OCI-LY3 (cell line): Measurements from ENCODE around the gene THRB.

ENCODE experiments used
- H2AFZ ChIP-seq: fragments of 200-600, 300-600 bp; shearing (Covaris generic); 2 replicates; pipeline ENCODE4 v1.6.0; 2014; ENCODE audit warnings: antibody characterized with exemption, low read depth, low read length
- H3K27ac ChIP-seq: fragments of 200-600, 300-600 bp; sonication (generic); 2 replicates; pipeline ENCODE4 v1.5.1; 2014; ENCODE audit warnings: mild to moderate bottlenecking, low read length, moderate library complexity, mixed read lengths
- H3K27me3 ChIP-seq: fragments of 200-600, 300-600 bp; sonication (generic); 2 replicates; pipeline ENCODE4 v1.6.1; 2014; ENCODE audit warnings: low read depth, low read length, mixed read lengths
- H3K36me3 ChIP-seq: fragments of 200-600, 300-600 bp; sonication (generic); replicated peaks from 2 replicates; pipeline ENCODE3; 2014; ENCODE audit warnings: low read depth, low read length, mixed read lengths
- H3K4me1 ChIP-seq: fragments of 300-600, 200-600 bp; sonication (generic); 2 replicates; pipeline ENCODE4 v1.6.1; 2014; ENCODE audit warnings: low read length, mixed read lengths
- H3K4me2 ChIP-seq: fragments of 200-600, 300-600 bp; sonication (generic); 2 replicates; pipeline ENCODE4 v1.6.1; 2014; ENCODE audit warnings: low read length, mixed read lengths
- H3K4me3 ChIP-seq: fragments of 300-600, 200-600 bp; sonication (generic); 2 replicates; pipeline ENCODE4 v1.5.1; 2014; ENCODE audit warnings: antibody characterized with exemption, mild to moderate bottlenecking, low read length, moderate library complexity
- H3K79me2 ChIP-seq: fragments of 300-600, 200-600 bp; shearing (Covaris generic); 2 replicates; pipeline ENCODE4 v1.6.1; 2014; ENCODE audit warnings: mild to moderate bottlenecking, low read length, mixed read lengths
- H3K9ac ChIP-seq: fragments of 300-600, 200-600 bp; shearing (Covaris generic); 2 replicates; pipeline ENCODE4 v1.6.0; 2014; ENCODE audit warnings: mild to moderate bottlenecking, low read length, moderate library complexity
- H3K9me3 ChIP-seq: fragments of 200-600, 300-600 bp; shearing (Covaris generic); 2 replicates; pipeline ENCODE4 v1.6.1; 2014; ENCODE audit warnings: low read length, mixed read lengths; ENCODE audit not compliant: insufficient read depth
- H4K20me1 ChIP-seq: fragments of 200-600, 300-600 bp; sonication (generic); 2 replicates; pipeline ENCODE4 v1.6.1; 2016; ENCODE audit warnings: low read length, mixed read lengths; ENCODE audit not compliant: insufficient read depth
- CTCF ChIP-seq: fragments of 200-600, 300-600 bp; sonication (generic); IDR thresholded peaks from 2 replicates; pipeline ENCODE4 v1.5.1; 2014; ENCODE audit warnings: antibody characterized with exemption, low read length, low read depth
- EZH2phosphoT487 ChIP-seq: fragments of 200-600 bp; shearing (Covaris generic); IDR thresholded peaks from 2 replicates; pipeline ENCODE4 v1.6.1; 2018; ENCODE audit warnings: antibody characterized with exemption, mixed run types, low read depth

Gene THRB

GRCh38 chr3:24523215-24523614 lies 28.6 kb upstream of the THRB start:
- Histone ChIP-seq H3K79me2 (no peaks in the 10 kb centered on the region), H3K4me1 (peaks cover 21% of the 10 kb centered on the region), H2AFZ (no peak overlapping the region), H4K20me1 (peaks cover 20% of the 10 kb centered on the region; the same call in 1 of the 2 replicates), H3K4me3 (no peak overlapping the region), H3K4me2 (no peak overlapping the region), H3K9me3 (no peaks in the 10 kb centered on the region), H3K36me3 (no peaks in the 10 kb centered on the region), H3K27ac (no peak overlapping the region), H3K27me3 (peaks cover 75% of the 10 kb centered on the region), H3K9ac (no peak overlapping the region)
- TF ChIP-seq CTCF, result no peak
- TF ChIP-seq EZH2phosphoT487, result no peak

- Histone ChIP-seq H3K27ac (no peak overlapping the region), H3K9me3 (no peaks in the 10 kb centered on the region), H2AFZ (no peak overlapping the region), H3K27me3 (peaks cover 81% of the 10 kb centered on the region), H3K9ac (no peak overlapping the region), H4K20me1 (peaks cover 20% of the 10 kb centered on the region; the same call in 1 of the 2 replicates), H3K4me3 (no peak overlapping the region), H3K4me1 (peaks cover 21% of the 10 kb centered on the region), H3K79me2 (no peaks in the 10 kb centered on the region), H3K4me2 (no peak overlapping the region; the same call in 1 of the 2 replicates), H3K36me3 (no peaks in the 10 kb centered on the region)
- no peak for TF ChIP-seq EZH2phosphoT487
- TF ChIP-seq CTCF, result no peak
Measured at GRCh38 chr3:24522146-24522579, 27.5 kb upstream of the THRB start.

- no peak overlapping the region for H3K27ac ChIP-seq
- H3K4me1 ChIP-seq, result peaks cover 21% of the 10 kb centered on the region
- no peaks in the 10 kb centered on the region for H3K79me2 ChIP-seq
- H3K9me3 ChIP-seq, result no peaks in the 10 kb centered on the region
- H3K27me3 ChIP-seq, result peaks cover 83% of the 10 kb centered on the region
- no peak for TF ChIP-seq EZH2phosphoT487
- no peak for TF ChIP-seq CTCF
- no peak overlapping the region for H2AFZ ChIP-seq
- no peaks in the 10 kb centered on the region for H3K36me3 ChIP-seq
- H3K4me3 ChIP-seq, result peak overlapping the region; percentile 71
- peaks cover 20% of the 10 kb centered on the region; the same call in 1 of the 2 replicates for H4K20me1 ChIP-seq
- H3K9ac ChIP-seq, result 0 out of 2 replicates have a peak overlapping the region, but pooled peaks have one; percentile 7
- H3K4me2 ChIP-seq, result peak overlapping the region; percentile 56
Measured at GRCh38 chr3:24521420-24522145, 26.9 kb upstream of the THRB start.

GRCh38 chr3:24520976-24521419 lies 26.3 kb upstream of the THRB start:
- TF ChIP-seq CTCF, result no peak
- TF ChIP-seq EZH2phosphoT487, result no peak
- Histone ChIP-seq H4K20me1 (peaks cover 20% of the 10 kb centered on the region; the same call in 1 of the 2 replicates), H3K9me3 (no peaks in the 10 kb centered on the region), H3K4me3 (peak overlapping the region; percentile 71), H3K4me1 (peaks cover 21% of the 10 kb centered on the region), H3K27me3 (peaks cover 86% of the 10 kb centered on the region), H2AFZ (no peak overlapping the region), H3K79me2 (no peaks in the 10 kb centered on the region), H3K4me2 (peak overlapping the region; percentile 56), H3K27ac (no peak overlapping the region), H3K9ac (0 out of 2 replicates have a peak overlapping the region, but pooled peaks have one; percentile 7), H3K36me3 (no peaks in the 10 kb centered on the region)
